ENCODE measurements around the gene ALG12.
"Not testable (repeated sequence)": the region's sequence is repeated elsewhere in the genome, so short reads cannot be mapped to it uniquely, and the experiment has no call there.

Gene ALG12

DNA sequence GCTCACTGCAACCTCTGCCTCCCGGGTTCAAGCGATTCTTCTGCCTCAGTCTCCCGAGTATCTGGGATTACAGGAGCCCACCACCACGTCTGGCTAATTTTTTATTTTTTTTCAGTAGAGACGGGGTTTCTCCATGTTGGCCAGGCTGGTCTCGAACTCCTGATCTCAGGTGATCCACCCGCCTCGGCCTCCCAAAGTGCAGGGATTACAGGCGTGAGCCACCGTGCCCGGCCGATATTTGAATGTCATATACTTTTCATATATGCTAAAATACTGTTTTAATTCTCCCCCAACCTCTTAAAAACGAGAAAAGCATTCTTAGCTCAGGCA is 65.7 kb downstream of the ALG12 start:
- peaks cover 10% of the 10 kb centered on the region for H3K27me3 Mint-ChIP-seq (ENCODE audit: low read depth)
- peaks cover 37% of the 10 kb centered on the region for H3K4me1 Mint-ChIP-seq (ENCODE audit: low read depth)
- H3K36me3 Mint-ChIP-seq (ENCODE audit: low read depth); DNase-seq (ENCODE audit: low spot score); H3K9me3 Mint-ChIP-seq: not testable (repeated sequence)
- H3K27ac Mint-ChIP-seq, result peak overlapping the region; percentile 68
- H3K4me3 Mint-ChIP-seq, result peak overlapping the region; percentile 64

DNA sequence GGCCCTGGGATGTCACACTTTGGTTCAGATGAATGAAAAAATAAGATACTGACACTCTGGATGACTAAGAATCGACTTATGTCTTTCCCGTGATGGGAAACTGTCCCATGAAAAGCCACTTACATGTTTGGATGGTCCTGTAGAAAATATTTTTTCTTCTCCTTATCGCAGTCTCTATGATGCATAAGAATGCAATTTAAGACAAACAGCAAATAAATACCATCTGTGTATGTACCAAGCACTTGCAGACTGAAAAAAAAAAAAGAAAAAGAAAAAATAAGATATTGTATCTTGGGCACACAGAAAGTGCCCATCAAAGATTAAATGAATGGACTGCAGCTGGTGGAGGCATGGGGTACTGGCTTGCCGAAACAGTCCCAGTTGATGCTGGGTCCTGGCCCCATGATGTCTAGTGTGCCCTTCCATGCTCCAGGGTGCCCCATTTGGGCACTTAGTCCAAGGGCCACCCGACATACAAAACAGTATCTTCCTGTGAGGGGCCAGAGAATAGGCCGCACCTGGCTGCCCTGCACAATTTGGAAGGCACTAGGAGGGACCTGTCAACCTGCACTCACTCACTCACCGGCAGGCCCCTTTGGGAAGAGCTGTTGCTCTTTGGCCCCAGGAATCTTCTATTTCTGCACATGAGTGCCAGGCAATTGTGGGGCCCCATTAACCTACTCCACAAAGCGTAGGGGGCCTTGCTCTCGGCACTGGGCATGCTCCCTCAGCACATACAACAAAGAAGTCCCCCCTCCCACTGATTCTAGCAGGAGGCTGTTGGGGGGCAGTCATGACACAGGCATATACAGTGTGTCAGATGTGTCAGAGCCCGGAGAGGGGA is 67.1 kb downstream of the ALG12 start:
- Mint-ChIP-seq H3K9me3 (no peaks in the 10 kb centered on the region), H3K27me3 (ENCODE audit: low read depth) (peaks cover 23% of the 10 kb centered on the region), H3K4me3 (peak overlapping the region; percentile 70), H3K27ac (peak overlapping the region; percentile 68), H3K4me1 (ENCODE audit: low read depth) (peaks cover 34% of the 10 kb centered on the region), H3K36me3 (ENCODE audit: low read depth) (peaks cover 7% of the 10 kb centered on the region)
- DNase-seq (ENCODE audit: low spot score), result no peak
